H54 (cell line): ENCODE measurements around the gene MASP1.

Experiments used
- DNase-seq: peaks from one replicate; pipeline ENCODE4 v3.0.0; 2011; ENCODE audit warnings: low spot score, mixed read lengths; ENCODE audit not compliant: insufficient read length
- FAIRE-seq: peaks from 3 replicates; lab custom pipeline; 2011; peaks lifted over from hg19 to GRCh38; lab: Jason Lieb, UNC
- POLR2A ChIP-seq: IDR thresholded peaks from 2 replicates; pipeline ENCODE4 v1.6.1; 2011; ENCODE audit warnings: low read depth, mild to moderate bottlenecking, low read length

The MASP1 gene

GRCh38 chr3:187288131-187288854 is 3.2 kb downstream of the MASP1 start:
- TF ChIP-seq POLR2A, result no peak
- FAIRE-seq (no peak), DNase-seq (no peak)

- DNase-seq, result no peak
- TF ChIP-seq POLR2A, result no peak
- FAIRE-seq, result no peak
Measured at GRCh38 chr3:187287256-187287655, 4.3 kb downstream of the MASP1 start.

- FAIRE-seq, result no peak
- TF ChIP-seq POLR2A, result no peak
- no peak for DNase-seq
Measured at GRCh38 chr3:187286467-187287059, 5.0 kb downstream of the MASP1 start.

- FAIRE-seq (no peak), DNase-seq (no peak)
Measured at GRCh38 chr3:187281191-187281714, 10.3 kb downstream of the MASP1 start.

GRCh38 chr3:187280644-187281043 is 10.9 kb downstream of the MASP1 start:
- no peak for TF ChIP-seq POLR2A
- no peak for FAIRE-seq
- no peak for DNase-seq

More at GRCh38 chr3:187281191-187281714, 10.3 kb downstream of the MASP1 start:
- TF ChIP-seq POLR2A, result no peak

GRCh38 chr3:187277129-187277462 is 14.4 kb downstream of the MASP1 start:
- DNase-seq (no peak), FAIRE-seq (no peak)
- TF ChIP-seq POLR2A, result no peak

- no peak for TF ChIP-seq POLR2A
- FAIRE-seq (no peak), DNase-seq (no peak)
Measured at GRCh38 chr3:187276397-187277128, 15.0 kb downstream of the MASP1 start.

GRCh38 chr3:187274977-187275338 is 16.6 kb downstream of the MASP1 start:
- FAIRE-seq (no peak), DNase-seq (no peak)
- TF ChIP-seq POLR2A, result no peak

- FAIRE-seq, result no peak
- no peak for TF ChIP-seq POLR2A
- no peak for DNase-seq
Measured at GRCh38 chr3:187274315-187274976, 17.1 kb downstream of the MASP1 start.

GRCh38 chr3:187271582-187271981 is 20.0 kb downstream of the MASP1 start:
- no peak for FAIRE-seq
- DNase-seq, result no peak
- no peak for TF ChIP-seq POLR2A

GRCh38 chr3:187269486-187269885 is 22.1 kb downstream of the MASP1 start:
- FAIRE-seq, result no peak
- TF ChIP-seq POLR2A, result no peak
- DNase-seq, result no peak

- no peak for TF ChIP-seq POLR2A
- FAIRE-seq, result no peak
Measured at GRCh38 chr3:187267306-187267705, 24.2 kb downstream of the MASP1 start.

GRCh38 chr3:187266691-187267090 is 24.8 kb downstream of the MASP1 start:
- no peak for TF ChIP-seq POLR2A
- FAIRE-seq, result no peak
- DNase-seq, result no peak

More at GRCh38 chr3:187267306-187267705, 24.2 kb downstream of the MASP1 start:
- DNase-seq, result no peak

- no peak for TF ChIP-seq POLR2A
- FAIRE-seq, result no peak
- no peak for DNase-seq
Measured at GRCh38 chr3:187265461-187265955, 26.0 kb downstream of the MASP1 start.

GRCh38 chr3:187264911-187265310 is 26.6 kb downstream of the MASP1 start:
- TF ChIP-seq POLR2A, result no peak
- FAIRE-seq, result no peak
- no peak for DNase-seq
